Testis (tissue), 2 donors: ENCODE results near the gene RNU4-1.

Experiments used
- POLR2A ChIP-seq: fragments of 450-650 bp; IDR thresholded peaks from one replicate; pipeline ENCODE4 v1.6.1; 2017; ENCODE audit warnings: antibody characterized with exemption, mild to moderate bottlenecking, moderate library complexity
- TF ChIP-seq, protein P1 (sequence below), 3 experiments: fragments of 450-650 bp in 2 of 3; fragments of 200-600 bp in 1 of 3; sonication (generic) in 1 of 3; IDR thresholded peaks; one replicate each; pipeline ENCODE4 v1.5.1; 2016 to 2019; ENCODE audit warnings: antibody characterized with exemption in 3 of 3, mild to moderate bottlenecking in 2 of 3, moderate library complexity in 1 of 3

DNA sequence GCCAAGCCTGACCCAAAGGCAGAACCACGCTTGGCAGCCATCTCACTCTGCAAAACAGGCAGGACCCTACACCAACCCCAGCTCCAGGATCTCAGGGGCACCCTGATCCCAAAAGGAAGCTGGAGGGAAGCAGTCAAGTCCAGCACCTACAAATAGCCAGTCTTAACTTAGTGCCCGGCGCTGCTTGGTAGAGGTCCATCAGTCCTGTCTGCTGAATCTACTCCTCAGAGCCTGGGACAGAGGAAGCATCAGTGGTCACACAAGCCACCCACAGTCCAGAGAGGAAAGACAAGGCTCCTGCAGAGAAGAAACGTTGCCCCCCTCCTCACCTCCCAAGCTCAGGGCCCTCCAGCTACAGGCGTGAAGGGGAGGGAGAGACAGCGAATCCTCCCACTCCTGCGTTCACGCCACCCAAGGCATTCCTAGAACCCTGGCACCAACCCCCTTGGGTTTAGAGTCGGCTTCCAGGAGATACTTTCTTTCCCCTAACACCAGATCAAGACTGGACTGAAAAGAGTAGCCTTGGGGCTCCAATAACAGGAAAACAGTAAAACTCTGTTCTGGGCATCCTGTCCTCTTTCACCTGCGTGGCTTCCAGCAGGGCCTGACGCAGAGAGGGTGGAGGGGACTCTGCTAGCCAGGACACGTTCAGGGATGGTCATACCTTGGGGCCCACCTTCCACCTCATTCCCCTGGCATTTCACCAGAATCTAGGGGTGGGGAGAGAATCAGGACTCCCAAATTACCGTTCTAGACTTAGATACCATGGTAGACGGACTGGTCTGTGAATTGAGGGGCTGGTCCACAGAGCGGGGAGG, 28.7 kb downstream of the RNU4-1 start:
- TF ChIP-seq, protein P1, sequence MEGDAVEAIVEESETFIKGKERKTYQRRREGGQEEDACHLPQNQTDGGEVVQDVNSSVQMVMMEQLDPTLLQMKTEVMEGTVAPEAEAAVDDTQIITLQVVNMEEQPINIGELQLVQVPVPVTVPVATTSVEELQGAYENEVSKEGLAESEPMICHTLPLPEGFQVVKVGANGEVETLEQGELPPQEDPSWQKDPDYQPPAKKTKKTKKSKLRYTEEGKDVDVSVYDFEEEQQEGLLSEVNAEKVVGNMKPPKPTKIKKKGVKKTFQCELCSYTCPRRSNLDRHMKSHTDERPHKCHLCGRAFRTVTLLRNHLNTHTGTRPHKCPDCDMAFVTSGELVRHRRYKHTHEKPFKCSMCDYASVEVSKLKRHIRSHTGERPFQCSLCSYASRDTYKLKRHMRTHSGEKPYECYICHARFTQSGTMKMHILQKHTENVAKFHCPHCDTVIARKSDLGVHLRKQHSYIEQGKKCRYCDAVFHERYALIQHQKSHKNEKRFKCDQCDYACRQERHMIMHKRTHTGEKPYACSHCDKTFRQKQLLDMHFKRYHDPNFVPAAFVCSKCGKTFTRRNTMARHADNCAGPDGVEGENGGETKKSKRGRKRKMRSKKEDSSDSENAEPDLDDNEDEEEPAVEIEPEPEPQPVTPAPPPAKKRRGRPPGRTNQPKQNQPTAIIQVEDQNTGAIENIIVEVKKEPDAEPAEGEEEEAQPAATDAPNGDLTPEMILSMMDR (IDR thresholded peaks at IDR 0.05): no peak
- no peak for TF ChIP-seq POLR2A
